Gastroesophageal sphincter (tissue), 4 donors: ENCODE results near the gene HMGB4. TPM values are rescaled to one million over a fixed set of nuclear protein-coding genes. Genes with fewer than 3 reads are reported as not detected.

ENCODE experiments used
- ATAC-seq: fragments of 150-250 bp; one replicate; pipeline ENCODE4 v1.9.1; 2016; ENCODE audit warnings: mild to moderate bottlenecking, moderate library complexity
- H3K27ac ChIP-seq, 4 donors: fragments of 200-600 bp; sonication (generic) in 3 of 4; 1 replicate in 3 of 4; 2 replicates in 1 of 4; pipeline ENCODE4 v1.5.1; 2016 to 2019
- H3K27me3 ChIP-seq: fragments of 200-600 bp; sonication (generic); one replicate; pipeline ENCODE4 v1.5.1; 2019
- H3K36me3 ChIP-seq, 2 donors: fragments of 200-600 bp; sonication (generic); one replicate each; pipeline ENCODE4 v1.5.1; 2019; ENCODE audit warnings: control low read depth in 1 of 2
- H3K4me1 ChIP-seq, 3 donors: fragments of 200-600 bp; sonication (generic); 1 replicate in 2 of 3; 2 replicates in 1 of 3; pipeline ENCODE4 v1.5.1; 2016 to 2019; ENCODE audit warnings: control low read depth in 2 of 3
- H3K4me3 ChIP-seq, 2 donors: fragments of 200-600 bp; sonication (generic); one replicate each; pipeline ENCODE4 v1.5.1; 2019; ENCODE audit warnings: mild to moderate bottlenecking in 1 of 2, moderate library complexity in 1 of 2
- H3K9me3 ChIP-seq, 3 donors: fragments of 200-600 bp; sonication (generic); one replicate each; pipeline ENCODE4 v1.5.1; 2017 to 2019; ENCODE audit warnings: control low read depth in 2 of 3
- CTCF ChIP-seq, 4 experiments: fragments of 200-600 bp in 2 of 4; fragments of 450-650 bp in 2 of 4; sonication (generic) in 1 of 4; IDR thresholded peaks; one replicate each; pipeline ENCODE4 v1.5.1; 2017 to 2019; ENCODE audit warnings: antibody characterized with exemption in 4 of 4, mild to moderate bottlenecking in 2 of 4, moderate library complexity in 2 of 4
- EP300 ChIP-seq: sonication (generic); formaldehyde crosslinking; IDR thresholded peaks from one replicate; pipeline ENCODE4 v1.6.1; 2017; ENCODE audit warnings: antibody characterized with exemption, mild to moderate bottlenecking
- POLR2A ChIP-seq, 2 donors: fragments of 450-650 bp; IDR thresholded peaks; one replicate each; pipeline ENCODE4 v1.6.1; 2017; ENCODE audit warnings: antibody characterized with exemption in 2 of 2, mild to moderate bottlenecking in 2 of 2, moderate library complexity in 1 of 2
- POLR2AphosphoS5 ChIP-seq: sonication (generic); formaldehyde crosslinking; IDR thresholded peaks from one replicate; pipeline ENCODE4 v1.6.1; 2017; ENCODE audit warnings: antibody characterized with exemption
- WGBS, 2 donors: methylation state at CpG; one replicate each; pipeline ENCODE4 v1.1.5; 2018; ENCODE audit warnings: low coverage in 1 of 2; 5-methylcytosine and 5-hydroxymethylcytosine counted together
- total RNA-seq, 4 donors: library from RNA; depleted of rRNA; stranded (reverse); fragments of >200 nt; gene quantifications; one replicate each; pipeline ENCODE4 v1.1.0, GENCODE V29; 2016

The HMGB4 gene
- not detected for total RNA-seq

GRCh38 chr1:33863779-33864178, at the start of gene HMGB4:
TSS of gene HMGB4 (plus strand) at chr1:33864079. CDS start at chr1:33864192, 113 bp downstream.
- H3K4me3 ChIP-seq: no peak within 1 kb of the TSS

GRCh38 chr1:33814166-33814565, 49.7 kb upstream of the HMGB4 start:
- no peak for ATAC-seq
- Histone ChIP-seq H3K4me1 (no peaks in the 10 kb centered on the region), H3K27ac (no peak overlapping the region), H3K27me3 (peaks cover 6% of the 10 kb centered on the region), H3K9me3 (peaks cover 0 to 14% (median 0%) of the 10 kb centered on the region in 3 donors), H3K4me3 (no peak overlapping the region), H3K36me3 (no peaks in the 10 kb centered on the region)
- 78 to 80% methylated on average over 1 to 2 of the region's 2 CpGs for WGBS, 2 donors
- TF ChIP-seq CTCF (IDR thresholded peaks at IDR 0.05): no peak
- no peak for TF ChIP-seq EP300
- TF ChIP-seq POLR2A (IDR thresholded peaks at IDR 0.05): no peak
- no peak for TF ChIP-seq POLR2AphosphoS5

More at GRCh38 chr1:33863779-33864178, at the start of gene HMGB4:
- no peak for TF ChIP-seq POLR2AphosphoS5
- no peak for TF ChIP-seq CTCF (IDR thresholded peaks at IDR 0.05)
- TF ChIP-seq POLR2A (IDR thresholded peaks at IDR 0.05): no peak
- TF ChIP-seq EP300: no peak
- ATAC-seq: no peak
- H3K4me1 ChIP-seq: no peaks in the 10 kb centered on the region
- H3K36me3 ChIP-seq: no peaks in the 10 kb centered on the region
- H3K27ac ChIP-seq: no peak within 1 kb of the TSS
- H3K9me3 ChIP-seq: peaks cover 0 to 13% (median 0%) of the 10 kb centered on the region in 3 donors
- 57 to 75% methylated on average over 2 to 3 of the region's 3 CpGs for WGBS, 2 donors
- peaks cover 37% of the 10 kb centered on the region for H3K27me3 ChIP-seq

GRCh38 chr1:33815061-33815460, 48.8 kb upstream of the HMGB4 start:
- Histone ChIP-seq H3K4me1 (no peaks in the 10 kb centered on the region), H3K9me3 (peaks cover 0 to 8% (median 0%) of the 10 kb centered on the region in 3 donors), H3K36me3 (no peaks in the 10 kb centered on the region), H3K27me3 (peaks cover 6% of the 10 kb centered on the region), H3K27ac (no peak overlapping the region), H3K4me3 (no peak overlapping the region)
- TF ChIP-seq EP300 (no peak), POLR2AphosphoS5 (no peak), POLR2A (IDR thresholded peaks at IDR 0.05) (no peak), CTCF (IDR thresholded peaks at IDR 0.05) (no peak)
- no peak for ATAC-seq
- 41 to 64% methylated on average over 4 of the region's 4 CpGs for WGBS, 2 donors

- 87% methylated on average over 3 of the region's 3 CpGs for WGBS, 2 donors
- no peak for TF ChIP-seq CTCF (IDR thresholded peaks at IDR 0.05)
- Histone ChIP-seq H3K4me3 (no peak overlapping the region), H3K9me3 (no peaks in the 10 kb centered on the region), H3K27ac (no peak overlapping the region), H3K27me3 (peaks cover 13% of the 10 kb centered on the region), H3K4me1 (no peaks in the 10 kb centered on the region), H3K36me3 (no peaks in the 10 kb centered on the region)
- ATAC-seq: no peak
These were observed 45.8 kb upstream of the HMGB4 start for GRCh38 chr1:33818071-33818470.

GRCh38 chr1:33819290-33819912, 44.5 kb upstream of the HMGB4 start:
- Histone ChIP-seq H3K9me3 (no peaks in the 10 kb centered on the region), H3K4me3 (no peak overlapping the region), H3K27ac (no peak overlapping the region), H3K4me1 (no peaks in the 10 kb centered on the region), H3K27me3 (peaks cover 13% of the 10 kb centered on the region), H3K36me3 (no peaks in the 10 kb centered on the region)
- TF ChIP-seq POLR2AphosphoS5: no peak
- no peak for TF ChIP-seq POLR2A (IDR thresholded peaks at IDR 0.05)
- no peak for TF ChIP-seq EP300
- no peak for TF ChIP-seq CTCF (IDR thresholded peaks at IDR 0.05)
- ATAC-seq: no peak
- 62 to 86% methylated on average over 2 to 8 of the region's 10 CpGs for WGBS, 2 donors
